C4-2B (cell line): ENCODE results near the gene LEMD3.

Experiments
- ZFX ChIP-seq: fragments of 450-650 bp; IDR thresholded peaks from 2 replicates; pipeline ENCODE4 v1.6.1; 2017
- TF ChIP-seq, protein P1 (sequence below): fragments of 450-650 bp; conservative IDR thresholded peaks from 2 replicates; pipeline ENCODE4 v1.5.1; 2017; ENCODE audit warnings: mild to moderate bottlenecking

DNA sequence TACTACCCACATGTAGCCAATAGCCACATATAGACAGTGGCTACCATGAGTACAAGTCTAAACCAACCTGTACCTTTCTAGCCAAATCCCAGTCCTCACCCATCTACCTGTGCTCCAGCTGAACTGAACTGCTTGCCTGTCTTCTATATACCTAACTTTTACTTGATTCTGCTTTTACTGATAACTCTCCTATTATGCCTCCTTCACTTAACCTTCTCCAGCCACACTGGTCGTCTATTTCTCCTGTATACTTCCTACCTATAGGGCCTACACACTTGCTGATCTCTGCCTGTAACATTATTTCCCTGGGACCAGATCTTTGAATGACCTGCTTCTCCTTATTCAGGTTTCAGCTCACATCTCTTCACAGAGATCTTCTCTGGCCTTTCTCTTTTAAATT lies 83.1 kb downstream of the LEMD3 start:
- TF ChIP-seq, protein P1, sequence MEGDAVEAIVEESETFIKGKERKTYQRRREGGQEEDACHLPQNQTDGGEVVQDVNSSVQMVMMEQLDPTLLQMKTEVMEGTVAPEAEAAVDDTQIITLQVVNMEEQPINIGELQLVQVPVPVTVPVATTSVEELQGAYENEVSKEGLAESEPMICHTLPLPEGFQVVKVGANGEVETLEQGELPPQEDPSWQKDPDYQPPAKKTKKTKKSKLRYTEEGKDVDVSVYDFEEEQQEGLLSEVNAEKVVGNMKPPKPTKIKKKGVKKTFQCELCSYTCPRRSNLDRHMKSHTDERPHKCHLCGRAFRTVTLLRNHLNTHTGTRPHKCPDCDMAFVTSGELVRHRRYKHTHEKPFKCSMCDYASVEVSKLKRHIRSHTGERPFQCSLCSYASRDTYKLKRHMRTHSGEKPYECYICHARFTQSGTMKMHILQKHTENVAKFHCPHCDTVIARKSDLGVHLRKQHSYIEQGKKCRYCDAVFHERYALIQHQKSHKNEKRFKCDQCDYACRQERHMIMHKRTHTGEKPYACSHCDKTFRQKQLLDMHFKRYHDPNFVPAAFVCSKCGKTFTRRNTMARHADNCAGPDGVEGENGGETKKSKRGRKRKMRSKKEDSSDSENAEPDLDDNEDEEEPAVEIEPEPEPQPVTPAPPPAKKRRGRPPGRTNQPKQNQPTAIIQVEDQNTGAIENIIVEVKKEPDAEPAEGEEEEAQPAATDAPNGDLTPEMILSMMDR, result no peak
- TF ChIP-seq ZFX, result no peak
